Activated CD8-positive, alpha-beta memory T cell treated with anti-CD3 and anti-CD28 coated beads, Interleukin-2, amount 50 U/mL, for 48 hours (primary cell): ENCODE data around the gene ABLIM2.

Experiments
- DNase-seq: peaks from one replicate; pipeline ENCODE4 v3.0.0-alpha.2; 2020

The ABLIM2 gene

DNA sequence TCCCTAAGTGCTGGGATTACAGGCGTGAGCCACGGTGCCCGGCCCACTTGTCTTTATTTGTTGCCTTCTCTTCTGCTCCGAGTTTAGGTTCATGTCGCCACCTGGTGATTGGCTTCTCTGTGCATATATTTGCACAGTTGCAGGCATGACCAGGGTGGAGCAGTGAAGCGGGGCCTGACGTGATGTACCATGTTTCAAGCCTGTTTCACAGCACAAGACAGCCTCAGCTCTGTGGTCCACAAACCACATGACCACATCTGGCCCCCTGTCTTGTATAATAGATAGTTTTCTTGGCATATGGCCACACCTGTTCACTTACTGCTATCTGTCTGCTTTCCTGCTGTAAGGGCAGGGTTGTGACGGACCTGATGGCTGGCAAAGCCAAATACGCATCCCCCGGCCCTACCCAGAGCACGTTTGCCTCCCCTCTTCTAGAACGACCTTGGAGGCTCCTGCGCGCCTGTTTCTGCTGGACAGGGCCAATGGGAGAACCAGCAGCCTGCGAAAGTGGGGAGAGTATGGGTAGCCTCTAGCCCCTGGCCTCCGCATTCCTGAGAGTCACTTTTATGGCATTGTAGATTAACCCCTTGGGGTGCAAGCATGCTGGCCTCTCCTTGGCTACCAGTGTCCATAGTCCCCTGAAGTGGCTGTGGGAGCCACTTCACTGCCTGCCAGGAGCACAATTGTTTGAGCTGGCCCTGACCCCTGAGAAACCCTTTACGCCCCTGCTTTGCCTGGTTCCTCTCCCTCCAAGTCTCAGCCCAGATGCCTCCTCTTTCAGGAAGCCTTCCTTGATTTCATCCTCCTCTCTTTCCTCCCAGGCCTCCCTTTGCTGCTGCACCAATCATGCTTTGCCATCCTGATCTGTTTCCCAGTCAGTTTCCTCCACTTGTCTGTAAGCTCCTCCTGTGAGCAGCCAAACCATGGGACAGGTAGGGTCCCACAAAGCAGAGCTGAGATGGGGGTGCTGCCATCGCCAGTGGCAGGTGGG lies 34.4 kb upstream of the ABLIM2 start:
- no peak for DNase-seq

DNA sequence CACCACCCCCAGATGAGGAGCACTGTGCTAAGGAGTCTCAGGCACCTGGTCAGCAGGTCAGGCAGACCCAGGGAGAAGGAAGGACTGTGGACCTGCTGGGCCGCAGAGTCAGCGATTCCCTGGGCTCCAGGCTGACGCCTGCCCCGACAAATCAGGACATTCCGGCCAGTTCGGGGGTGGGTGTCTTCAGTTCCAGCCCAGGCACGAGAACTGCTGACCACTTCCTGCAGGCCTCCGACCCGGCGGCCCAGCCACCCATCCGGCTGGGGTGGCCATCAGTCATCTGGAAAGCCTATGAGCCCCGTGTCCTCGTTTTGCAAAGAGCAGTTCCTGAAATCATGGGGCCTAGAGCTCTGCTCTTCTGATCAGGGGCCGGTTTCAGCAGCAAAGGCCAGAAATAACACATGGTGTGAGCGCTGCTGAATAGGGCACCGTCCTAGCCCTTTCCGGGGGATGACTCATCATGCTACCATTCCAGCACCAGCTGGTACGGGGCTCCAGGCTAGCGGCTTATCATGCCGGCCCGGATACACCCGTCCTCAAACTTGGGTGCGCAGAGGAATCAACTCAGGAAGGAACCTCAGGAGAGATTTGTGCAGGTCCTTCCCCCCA lies 32.6 kb upstream of the ABLIM2 start:
- no peak for DNase-seq

DNA sequence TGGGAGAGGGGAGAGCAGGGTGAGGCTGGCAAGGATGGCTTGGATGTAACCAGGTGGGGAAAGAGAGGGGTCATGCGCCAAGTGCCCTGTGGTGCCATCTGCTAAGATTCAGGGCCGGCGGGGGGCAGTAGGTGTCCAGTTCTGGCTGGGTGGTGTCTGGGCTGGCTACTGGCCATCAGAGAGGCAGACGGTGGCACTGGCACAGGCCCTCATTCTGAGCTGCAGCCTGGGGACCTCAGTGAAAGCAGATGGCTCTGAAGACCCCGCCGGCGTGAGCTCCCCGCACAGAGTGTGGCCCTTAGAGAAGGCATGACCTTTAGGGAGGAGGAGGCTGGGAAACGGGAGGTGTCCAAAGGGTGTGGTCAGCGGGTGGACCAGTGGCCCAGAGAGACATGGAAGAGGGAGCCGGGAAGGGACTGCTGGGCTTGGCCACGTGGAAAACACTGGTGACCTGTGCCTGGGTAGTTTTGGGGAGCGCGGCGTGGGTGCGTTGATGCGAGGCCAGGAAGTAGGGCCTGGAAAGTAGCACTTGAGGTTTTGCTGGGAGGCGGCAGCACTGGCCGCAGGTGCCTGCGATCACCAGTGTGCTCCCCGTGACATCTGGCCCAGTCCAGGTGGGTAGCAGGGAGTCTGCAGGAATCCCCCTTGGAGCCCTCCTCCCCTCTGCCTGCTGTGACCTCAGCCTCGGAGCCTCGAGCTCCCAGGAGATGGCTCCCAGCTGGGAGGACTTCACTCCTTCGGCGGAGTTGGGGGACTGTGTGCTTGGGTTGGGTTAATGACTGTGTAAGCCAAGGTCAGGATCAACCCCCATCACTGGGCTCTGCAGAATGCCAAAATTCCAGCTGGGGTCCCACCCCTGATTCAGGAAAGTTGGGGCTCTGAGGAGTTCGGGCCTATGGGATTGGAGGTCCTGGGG lies 31.2 kb upstream of the ABLIM2 start:
- no peak for DNase-seq

DNA sequence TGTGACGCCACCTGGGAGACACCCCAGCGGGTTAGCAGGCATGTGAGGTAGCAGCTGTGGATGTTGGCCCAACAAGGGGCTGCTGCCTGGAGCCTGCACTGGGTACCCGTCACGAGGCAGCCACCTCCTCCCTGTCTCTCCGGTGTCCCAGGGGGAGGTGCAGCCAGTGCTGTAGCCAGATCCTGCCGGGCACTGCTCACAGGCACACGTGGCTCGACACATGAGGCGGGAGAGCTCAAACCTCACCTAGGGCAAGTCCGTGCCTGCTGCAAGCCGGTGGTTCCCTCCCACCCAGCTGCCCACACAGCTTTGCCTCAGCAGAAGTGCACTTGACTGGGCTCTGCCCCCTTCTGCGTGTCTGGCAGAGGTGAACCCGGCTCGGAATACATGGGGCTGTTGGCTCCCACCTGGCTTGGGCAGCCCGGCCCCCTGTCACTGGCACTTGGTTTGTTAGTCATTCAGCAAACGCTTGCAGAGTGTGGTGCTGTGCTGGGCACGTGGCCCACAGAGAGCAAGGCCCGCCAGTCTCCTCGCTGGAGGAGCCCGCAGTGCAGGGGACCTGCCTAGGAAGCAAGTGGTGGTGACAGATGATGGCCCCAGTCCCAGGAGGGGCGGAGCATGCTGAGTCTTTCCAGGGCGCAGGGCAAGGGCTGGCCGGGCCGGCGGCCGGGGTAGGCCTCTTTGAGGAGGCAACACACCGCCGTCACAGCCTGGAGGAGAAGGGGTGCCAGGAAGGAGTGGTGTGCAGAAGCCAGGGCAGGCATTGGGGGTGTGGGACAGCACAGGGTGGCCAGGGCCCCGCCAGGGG lies 30.3 kb upstream of the ABLIM2 start:
- DNase-seq = no peak

DNA sequence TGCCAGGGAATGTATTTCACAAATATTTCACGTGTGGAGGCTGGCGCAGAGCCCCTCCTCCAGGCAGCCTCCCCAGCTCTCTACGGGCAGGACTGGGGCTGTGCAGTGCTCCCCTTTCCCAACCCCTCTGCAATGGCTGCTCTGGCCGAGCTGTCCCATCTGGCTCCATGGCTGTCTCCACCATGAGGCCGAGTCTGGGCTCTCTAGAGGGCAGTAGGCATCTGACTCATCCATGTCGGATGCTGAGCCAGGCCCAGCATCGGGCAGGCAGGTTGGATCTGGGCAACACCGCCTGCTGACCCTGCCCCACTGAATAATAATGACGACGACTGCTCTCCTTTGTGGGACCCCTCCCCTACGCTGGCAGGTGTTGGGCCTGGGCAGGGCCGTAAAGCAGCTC lies 29.5 kb upstream of the ABLIM2 start:
- no peak for DNase-seq

DNA sequence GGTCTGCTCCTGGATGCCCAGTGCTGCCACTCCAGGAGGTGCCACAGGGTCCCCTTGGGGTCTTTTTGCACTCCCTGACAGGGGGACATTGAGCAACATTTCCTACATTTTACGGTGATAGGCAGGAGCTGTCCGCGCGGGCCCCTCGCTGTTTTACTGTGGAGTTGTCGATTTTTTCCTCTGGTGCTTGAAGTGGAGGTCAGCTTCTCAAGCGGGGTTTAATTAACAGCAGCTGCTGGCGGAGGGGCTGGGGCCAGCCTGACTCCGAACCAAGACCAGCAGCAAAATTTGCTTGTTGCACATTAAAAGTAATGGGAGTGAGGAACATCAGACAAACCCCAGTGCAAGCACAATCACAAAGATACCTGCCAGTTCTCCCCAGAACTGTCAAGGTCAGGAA lies 27.3 kb upstream of the ABLIM2 start:
- no peak for DNase-seq

DNA sequence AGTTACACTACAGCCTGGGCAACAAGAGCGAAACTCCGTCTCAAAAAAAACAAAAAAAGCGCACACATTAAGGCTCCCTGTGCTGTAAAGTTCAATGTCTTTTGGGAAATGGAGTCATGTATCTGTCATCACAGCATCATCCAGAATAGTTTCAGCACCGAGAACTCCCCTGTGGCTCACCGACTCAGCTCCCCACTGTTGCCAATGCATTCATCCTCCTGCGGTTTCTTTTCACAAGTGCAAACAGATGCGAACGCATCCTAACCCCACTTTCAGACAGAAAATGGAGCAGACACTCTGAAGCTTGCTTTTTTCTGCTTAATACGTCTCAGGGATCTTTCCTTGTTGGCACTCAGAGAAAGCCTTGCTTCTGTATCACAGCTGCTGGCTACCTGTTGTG lies 26.7 kb upstream of the ABLIM2 start:
- no peak for DNase-seq

DNA sequence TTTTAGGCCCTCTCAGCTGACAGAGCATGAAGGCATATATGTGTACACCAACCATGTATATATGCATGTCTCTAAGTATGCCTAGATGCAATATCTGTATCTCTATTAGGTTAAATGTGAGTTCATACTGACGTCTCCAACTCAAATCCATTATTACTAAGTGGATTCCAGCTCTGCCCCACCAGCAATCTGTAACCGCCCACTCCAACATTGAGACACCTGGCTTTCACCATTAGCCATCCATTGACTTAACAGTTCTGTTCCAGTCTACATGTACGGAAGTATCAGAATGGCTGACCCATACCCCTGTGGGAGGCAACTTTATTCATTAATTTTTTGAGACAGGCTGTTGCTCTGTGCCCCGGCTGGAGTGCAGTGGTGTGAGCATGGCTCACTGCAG lies 25.4 kb upstream of the ABLIM2 start:
- DNase-seq = no peak

DNA sequence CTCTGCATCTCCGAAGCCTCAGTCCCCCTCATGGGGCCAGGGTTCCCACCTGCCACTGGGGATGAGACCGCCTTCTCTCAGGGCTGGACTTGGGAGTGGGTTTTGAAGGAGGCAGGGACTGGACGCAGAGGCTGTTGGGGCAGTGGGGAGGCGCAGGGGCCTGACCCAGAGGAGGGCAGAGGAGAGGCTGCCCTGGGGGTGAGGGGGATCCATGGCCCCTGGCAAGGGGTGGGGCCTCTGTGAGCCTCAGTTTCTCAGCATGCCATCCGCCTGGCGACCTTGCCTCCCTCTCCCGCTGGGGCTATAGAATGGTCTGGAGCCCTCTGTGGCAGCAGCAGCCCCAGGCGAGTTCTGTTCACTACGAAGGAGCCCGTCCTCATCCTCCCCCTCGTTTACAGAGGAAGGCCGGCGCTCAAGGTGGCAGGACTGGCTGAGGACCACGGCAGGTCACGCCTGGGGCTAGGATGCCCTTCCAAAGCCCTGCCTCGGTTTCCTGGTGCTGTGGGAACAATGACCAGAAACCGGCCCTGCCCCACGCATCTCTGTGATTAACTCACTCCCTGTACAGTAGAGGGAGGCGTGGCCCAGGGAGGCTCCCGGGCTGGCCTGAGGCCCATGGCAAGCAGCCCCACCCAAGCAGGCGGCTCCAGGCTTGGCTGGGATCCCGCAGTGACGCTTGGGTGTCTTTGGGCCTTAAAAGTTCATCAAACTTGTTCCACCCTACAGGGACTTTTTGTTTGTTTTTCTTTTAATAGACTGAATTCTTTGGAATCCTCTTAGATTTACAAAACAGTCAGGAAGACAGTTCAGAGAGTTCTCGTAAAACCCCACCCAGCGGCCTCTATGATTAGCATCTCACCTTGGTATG lies 24.5 kb upstream of the ABLIM2 start:
- no peak for DNase-seq

DNA sequence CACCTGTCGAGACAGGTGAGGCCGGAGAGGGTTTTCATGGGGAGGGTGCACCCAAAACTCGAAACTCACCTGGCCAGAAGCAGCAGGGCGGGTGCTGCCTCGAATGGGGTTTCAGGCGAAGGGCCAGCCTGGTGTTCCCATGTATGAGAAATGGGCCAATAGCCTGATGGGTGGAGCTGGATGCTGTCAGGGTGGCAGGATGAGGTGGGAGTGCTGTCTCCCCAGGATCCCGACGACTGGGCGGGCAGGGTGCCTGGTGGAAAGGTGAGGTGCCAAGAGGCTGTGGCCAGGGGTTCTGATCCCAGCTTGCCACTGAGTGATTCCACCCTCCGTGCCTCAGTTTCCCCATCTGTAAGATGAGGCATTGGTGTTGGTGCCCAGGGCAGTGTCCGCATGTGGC lies 23.7 kb upstream of the ABLIM2 start:
- DNase-seq = no peak

DNA sequence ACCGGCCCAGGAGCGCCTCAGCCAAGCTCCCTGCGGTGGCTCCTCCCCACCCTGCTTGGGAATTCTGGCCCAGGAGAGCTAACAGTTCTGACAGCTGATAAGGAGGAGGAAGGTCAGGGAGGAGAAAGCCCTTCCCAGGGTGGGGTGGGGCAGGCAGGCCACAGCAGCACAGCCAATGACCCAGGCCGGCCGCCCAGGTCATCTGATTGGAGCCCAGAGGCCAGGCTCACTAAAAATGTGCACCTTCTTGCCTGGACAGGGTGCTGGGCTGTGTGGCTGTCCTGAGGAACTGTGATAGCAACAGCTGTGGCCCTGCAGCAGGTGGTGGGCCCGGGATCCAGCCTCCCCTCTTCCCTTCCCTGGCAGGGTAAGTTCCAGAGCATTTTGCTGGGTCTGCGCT lies 23.2 kb upstream of the ABLIM2 start:
- DNase-seq = no peak

DNA sequence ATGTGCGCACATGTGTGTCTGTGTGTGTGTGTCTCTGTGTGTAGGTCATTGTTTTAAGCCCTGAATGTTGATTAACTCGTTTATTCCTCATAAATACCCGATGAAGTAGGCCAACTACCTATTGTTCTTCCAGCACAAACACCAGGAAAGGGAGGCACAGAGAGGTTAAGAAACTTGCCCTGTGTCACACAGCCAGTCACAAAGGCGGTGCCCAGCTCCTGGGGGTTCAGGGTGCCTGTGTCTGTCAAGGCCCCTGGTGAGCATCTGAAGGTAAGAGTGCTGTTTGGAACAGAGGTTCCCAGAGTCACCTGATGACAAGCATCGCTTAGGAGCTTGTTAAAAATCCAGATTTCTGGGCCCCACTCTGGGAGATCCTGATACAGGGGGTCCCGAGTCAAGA lies 22.5 kb upstream of the ABLIM2 start:
- no peak for DNase-seq

DNA sequence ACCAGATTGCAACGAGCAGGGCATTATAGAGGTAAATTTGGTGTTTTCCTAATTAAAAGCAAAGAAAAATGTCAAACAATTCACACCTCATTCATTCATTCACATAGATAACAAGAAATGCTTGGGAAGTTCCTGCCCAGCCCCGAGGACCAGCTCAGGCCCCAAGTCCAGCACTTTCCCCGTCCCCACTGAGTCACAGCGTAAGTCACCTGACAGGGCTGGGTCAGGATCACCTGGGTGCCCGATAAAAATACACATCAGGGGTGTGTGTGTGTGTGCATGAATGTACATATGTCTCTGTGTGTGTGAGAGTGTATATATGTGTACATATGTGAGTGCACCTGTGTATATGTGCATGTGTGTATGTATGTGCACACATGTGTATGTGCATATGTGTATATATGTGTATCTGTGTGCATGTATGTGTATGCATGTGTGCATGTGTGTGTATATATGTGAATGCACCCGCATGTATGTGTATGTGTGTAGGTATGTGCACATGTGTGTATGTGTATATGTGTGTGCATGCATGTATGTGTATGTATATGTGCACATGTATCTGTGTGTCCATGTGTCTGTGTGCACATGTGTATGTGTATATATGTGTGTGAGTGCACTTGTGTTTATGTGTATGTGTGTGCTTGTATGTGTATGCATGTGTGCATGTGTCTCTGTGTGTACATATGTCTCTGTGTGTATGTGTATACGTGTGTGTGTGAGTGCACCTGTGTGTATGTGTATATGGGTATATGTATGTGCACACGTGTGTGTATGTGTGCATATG lies 21.9 kb upstream of the ABLIM2 start:
- DNase-seq = no peak

DNA sequence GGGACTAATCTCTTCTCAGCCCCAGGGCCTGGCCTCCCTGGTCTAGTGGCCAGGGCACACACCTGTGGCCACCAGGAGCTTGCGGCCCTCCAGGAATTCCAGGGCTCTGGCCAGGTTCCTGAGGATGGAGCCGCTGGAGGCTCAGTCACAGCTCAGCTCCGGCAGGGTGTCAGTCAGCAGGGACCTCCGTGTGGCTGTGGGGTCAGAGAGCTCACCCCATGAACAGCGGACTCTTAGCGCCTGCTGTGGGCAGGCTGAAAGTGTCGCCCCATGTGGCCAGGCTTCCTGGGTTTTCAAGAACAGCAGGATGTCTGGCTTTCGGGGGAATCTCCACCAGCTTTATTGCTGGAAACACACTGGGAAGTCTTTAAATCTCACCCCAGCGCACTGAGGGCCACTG lies 21.2 kb upstream of the ABLIM2 start:
- no peak for DNase-seq

DNA sequence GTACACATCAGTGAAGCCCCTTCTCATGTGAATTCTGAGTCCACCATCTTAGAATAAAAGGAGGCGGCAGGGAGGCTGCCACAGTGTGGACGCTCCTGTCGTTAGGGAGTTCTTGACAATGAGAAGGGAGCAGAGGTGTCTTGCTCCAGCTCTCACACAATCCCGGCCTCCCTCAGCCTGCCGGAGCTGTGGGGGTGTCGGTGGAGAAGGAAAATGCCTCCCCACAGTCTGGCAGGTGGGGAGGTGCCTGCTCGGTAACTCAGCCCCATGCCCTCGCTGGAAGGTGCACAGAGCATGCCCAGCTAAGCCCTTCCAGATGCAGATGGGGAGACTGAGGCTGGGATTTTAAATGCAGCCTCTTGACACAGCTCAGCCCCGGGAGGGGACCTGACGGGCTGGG lies 20.5 kb upstream of the ABLIM2 start:
- DNase-seq = no peak

DNA sequence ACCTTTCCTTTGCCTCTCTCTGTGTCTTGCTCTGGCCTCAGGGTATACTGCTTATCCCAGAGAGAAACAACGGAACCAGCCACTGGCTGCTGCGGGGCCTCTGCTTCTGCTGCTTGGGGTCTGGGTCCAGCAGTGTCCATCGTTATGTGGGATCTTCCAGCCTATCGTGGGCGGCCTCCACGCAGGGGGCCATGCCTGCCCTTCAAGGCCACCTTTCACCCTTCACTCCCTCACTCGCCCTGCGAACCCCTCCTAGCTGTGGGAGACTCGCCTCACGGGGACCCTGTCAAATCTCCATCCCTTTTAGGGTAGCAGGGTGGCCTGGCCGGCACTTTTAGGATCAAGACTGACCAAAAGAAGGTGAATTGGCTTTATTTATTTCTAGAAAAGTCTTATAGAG lies 19.3 kb upstream of the ABLIM2 start:
- DNase-seq = no peak

DNA sequence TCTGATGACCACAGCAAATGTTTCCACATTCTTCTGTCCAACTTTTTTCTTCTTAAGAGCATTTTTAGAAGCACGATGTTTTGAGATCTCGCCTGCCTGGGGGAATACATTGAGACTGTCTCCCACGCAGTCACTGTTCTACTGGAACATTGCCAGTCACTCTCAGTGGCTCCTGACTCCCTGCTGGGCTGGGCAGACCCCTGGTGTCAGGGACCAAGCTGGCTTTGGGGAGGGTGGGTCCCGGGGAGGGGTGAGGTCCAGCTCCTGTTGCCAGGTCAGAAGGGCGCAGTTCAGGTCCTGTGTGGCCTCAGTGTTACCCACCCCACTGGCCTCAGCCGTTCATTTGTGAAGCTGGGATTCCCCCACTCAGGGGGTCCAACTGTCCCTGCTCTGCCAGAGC lies 18.9 kb upstream of the ABLIM2 start:
- DNase-seq = no peak

DNA sequence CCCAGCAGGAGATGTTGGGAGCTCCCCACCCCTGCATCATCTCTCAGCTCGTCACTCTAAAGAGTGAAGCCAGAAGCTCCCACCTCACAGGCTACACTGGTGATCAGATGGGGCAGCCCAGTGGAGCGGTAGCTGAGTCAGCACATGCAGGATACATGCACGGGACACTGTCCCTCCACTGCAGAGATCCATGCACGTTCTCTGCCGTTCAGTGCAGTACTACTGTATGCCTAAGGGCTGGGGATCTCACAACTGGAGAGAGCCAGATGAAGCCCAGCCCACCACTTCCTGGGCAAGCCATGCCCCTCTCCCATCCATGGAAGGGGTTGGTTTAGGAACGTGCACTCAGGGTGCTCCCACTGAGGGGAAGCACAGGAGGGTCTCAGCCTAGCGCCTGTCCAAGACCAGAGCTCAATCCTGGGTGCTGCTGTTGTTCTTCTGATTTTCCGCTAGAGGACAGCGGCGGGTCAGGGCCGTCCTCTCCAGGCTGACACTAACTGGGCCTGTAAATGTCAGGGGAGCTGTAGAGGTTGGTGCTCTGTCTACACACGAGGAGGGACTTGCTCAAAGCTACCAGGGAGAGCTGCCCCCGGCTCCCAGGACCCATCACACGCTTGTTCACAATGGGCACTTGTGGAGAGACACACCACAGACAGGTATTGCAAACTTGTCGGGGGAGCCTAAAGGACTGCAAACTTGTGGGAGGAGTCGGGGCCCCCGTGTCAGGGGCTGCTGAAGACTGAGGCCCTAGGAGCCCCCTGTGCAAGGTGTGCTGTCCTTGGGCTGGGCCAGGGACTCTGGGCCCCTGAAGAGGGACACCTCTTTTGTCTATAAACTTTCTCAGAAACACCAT lies 18.2 kb upstream of the ABLIM2 start:
- no peak for DNase-seq

DNA sequence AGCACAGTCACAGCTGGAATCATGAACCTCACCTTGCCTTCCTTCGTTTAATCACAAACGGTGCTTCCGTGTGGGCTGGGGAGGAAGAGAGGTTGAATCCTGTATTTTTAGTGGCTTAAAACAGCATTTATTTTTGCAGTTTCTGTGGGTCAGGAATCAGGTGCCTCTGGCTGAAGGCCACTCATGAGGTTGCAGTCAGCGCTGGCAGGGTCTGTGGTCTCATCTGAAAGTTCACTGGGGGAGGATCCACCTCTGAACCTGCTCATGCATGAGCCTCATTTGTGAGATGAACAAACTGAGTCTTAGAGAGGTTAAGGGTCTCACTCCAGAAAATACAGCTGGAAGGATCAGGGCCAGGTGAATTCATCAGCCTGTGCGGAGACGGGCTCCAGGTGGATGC lies 17.1 kb upstream of the ABLIM2 start:
- DNase-seq = no peak

DNA sequence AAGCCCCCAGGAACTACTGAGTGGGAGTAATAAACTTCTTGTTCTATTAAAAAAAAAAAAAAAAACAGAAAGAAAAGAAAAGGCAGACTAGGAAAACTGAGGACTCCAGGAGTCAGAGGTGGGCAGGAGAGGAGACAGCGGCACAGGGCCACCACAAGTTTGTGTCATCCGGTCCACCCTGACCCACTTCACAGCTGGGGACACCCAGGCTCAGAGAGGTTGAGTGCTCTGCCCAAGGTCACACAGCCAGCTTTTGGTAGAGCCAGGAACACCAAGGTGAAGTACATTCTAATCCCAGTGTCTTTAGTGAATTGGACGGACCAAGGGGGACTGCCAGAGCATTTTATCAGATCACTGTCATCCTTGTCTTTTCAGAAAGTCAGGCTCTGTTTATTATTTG lies 16.4 kb upstream of the ABLIM2 start:
- DNase-seq = no peak
